ENCODE results near the gene TPTE2.

DNA sequence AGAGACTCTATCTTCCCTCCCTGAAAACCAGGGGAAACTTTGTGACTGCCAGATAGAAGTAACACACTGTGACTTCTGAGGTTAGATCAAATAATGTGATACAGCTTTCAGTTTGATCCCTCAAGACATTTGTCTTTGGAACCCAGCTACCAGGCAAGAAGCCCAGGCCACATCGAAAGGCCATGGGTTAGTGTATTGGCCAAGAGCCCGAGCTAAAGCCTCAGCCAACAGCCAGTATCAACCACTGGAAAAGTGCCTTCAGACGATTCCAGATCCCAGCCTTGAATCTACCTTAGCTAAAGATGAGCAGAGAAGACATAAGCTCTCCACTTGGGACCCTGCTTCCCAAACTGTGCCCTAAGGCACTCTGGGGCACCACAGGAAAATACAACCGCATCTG lies 10.9 kb upstream of the TPTE2 start:
- no peak for TF ChIP-seq CTCF (conservative IDR thresholded peaks at IDR 0.05; ENCODE audit: low read length)
- TF ChIP-seq EZH2phosphoT487 (IDR thresholded peaks at IDR 0.05; ENCODE audit: borderline replicate concordance): no peak
